K562 treated with DMSO at 1 percent for 48 hours (cell line): ENCODE data around the gene ARCN1. TPM values are rescaled to one million over a fixed set of nuclear protein-coding genes. Genes with fewer than 3 reads are reported as not detected.

Experiments used
- total RNA-seq: library from RNA; unstranded; fragments of 300-600 nt; gene quantifications from 2 replicates; pipeline ENCODE4 v1.2.3, GENCODE V29; 2022; ENCODE audit warnings: low replicate concordance; ENCODE audit errors: extremely low read depth

ARCN1 gene
- total RNA-seq, result 94.5 TPM in 1 of 2 replicates, not detected in the other

DNA sequence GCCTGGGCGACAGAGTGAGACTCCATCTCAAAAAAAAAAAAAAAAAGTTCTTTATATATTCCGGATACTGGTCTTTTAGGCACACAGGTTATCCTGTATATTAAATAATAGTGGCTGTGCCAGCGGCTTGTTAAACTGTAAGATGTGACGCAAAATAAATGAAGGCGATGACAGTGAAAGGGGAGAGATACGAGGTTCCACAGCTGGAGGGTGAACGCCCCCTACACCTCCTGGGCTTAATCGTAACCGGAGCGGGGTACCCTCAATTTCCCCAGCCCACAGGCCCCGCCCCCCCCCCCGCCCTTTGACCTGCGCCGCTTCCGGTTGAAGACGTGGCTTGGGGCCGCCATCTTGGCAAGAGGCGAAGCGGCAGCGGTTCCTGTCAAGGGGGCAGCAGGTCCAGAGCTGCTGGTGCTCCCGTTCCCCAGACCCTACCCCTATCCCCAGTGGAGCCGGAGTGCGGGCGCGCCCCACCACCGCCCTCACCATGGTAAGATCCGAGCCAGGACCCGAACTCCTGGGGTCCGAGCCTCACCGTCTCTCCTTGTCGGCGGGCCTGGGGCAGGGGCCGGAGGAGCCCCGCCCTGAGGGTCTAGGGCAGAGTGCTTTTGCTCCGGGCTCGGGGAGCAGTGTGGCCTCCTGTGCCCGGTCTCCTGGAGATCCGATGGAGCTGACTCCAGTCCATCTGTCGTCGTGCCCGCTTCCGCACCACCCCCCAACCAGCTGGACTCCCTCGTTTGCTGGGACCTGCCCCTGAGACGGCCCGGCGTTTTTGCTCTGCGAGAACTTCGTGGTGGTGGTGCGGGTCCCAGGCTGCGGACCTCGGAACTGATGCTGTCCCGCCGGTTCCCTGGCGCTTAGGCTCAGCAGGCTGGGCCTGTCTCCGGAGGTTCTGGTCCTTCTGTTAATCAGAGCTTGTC is at the start of gene ARCN1:
ARCN1 (plus strand) TSS at position 349 of the 920 bp plus-strand sequence; CDS start at position 488, 139 bp downstream.

DNA sequence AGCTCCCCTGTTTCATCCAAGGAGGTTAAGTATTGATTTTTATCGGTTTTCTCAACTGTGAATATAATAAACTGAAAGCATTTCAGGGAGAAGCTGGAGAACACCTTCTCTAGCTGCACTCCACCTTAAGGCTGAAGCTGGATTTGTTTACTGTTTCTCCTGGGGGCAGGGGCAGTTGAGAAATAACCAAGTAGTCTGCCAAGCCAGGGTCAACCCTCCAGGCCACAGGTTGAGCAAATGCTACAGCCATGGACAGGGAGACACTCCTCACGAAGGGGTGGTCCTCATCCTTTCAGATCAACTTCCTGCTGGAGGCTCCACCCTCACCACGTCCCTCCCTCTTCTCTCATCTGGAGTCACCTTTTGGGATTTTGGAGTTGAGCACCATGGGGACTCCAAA is 45.1 kb upstream of the ARCN1 start, which contains the start of gene TTC36:
TTC36 (plus strand) TSS at position 366 of the 400 bp plus-strand sequence; CDS start at position 387, 21 bp downstream.

DNA sequence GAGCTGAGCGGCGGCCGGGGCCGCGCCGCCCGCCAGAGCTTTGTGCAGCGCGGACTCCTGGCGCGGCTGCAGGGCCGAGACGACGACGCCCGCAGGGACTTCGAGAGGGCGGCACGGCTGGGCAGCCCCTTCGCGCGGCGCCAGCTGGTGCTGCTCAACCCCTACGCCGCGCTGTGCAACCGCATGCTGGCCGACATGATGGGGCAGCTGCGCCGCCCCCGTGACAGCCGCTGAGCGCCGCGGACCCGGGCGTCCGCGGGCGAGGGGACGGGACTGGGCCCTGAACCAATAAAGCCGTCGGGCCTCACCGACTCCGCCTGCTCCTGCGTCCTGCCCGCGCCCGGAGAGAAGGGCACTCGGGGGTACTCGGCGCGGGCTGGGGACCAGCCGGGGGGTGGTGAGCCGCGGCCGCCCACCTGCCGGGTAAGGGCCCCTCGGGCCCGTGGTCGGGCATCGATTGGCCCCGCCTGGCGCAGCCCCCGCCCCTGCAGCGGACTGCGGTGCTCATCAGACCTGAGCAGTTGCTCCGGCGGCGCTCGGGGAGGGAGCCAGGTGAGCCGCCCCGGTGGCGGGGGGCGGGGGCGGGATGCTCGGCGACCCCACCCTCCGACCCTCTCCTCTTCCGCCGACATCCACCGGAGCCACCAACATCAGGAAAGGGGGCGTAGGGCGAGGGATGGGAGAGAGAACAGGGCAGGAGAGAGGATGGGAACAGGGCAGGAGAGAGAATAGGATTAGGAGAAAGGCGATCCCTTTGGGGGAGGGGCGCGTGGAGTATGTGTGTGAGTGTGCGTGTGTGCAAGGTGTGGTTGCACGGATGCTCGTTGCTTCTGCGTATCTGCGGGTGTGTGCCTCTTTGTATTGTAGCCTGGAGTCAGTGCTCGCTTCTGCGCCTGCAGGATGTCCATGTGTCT is 41.3 kb upstream of the ARCN1 start, which contains the start of gene TMEM25:
TMEM25 (plus strand) TSS at position 510 of the 914 bp plus-strand sequence. CDS start 610 bp downstream, outside the sequence.

DNA sequence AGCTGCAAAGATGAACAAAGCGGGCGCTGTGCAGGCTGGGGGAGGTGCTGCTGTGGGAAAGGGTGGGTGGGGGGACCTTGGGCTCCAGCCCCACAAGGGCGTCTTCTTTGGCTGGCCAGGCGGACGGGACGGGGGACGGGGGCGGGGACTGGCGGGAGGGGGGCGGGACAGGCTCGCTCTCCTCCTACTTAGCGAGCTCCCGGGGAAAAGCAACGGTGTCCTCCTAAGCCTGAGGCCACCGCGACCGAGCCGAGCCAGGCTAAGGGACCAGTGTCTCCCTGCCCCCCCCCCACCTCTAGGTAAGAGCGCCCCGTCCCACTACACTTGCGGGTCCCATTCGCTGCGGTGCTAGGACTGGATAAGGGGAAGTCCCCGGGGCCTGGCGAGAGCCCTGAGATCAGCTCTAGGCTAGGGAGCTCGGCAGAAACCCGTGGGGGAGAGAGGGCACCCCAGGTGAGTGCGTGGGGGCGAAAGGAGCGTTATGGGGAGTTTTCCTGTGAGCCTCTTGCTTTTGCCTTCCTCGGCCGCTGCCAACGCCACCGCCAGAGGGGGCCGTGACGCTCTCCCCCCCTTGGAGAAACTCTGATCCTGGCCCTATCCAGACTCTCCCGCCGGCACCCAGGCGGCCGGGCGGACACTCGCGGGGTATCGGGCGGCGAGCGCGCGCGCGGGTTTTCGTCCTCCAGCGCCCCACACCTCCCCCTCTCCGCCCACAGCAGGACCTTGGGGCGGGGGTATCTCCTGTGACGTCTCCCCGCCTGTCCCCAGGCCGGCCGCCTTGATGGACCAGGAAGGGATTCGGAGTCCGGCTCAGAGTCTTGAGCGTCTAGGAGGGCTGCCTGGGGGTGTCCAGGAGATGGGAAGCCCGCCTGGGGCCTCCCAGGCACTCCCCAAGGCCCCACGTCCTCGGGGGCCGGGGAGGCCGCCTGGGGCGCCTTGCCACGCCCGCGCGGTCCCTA is 35.5 kb downstream of the ARCN1 start, which contains the start of gene PHLDB1:
PHLDB1 (plus strand) TSS at position 215 of the 959 bp plus-strand sequence. CDS start 6,222 bp downstream, outside the sequence.

Other genes starting within 250 kb of the ARCN1 start
- gene CD3D, start 229.7 kb upstream of the ARCN1 start, total RNA-seq, result not detected in 2 replicates
- not detected in 2 replicates for gene CD3G, start 228.1 kb upstream of the ARCN1 start, total RNA-seq
- not detected in 2 replicates for gene UBE4A, start 212.8 kb upstream of the ARCN1 start, total RNA-seq
- gene ATP5MG, start 170.8 kb upstream of the ARCN1 start, total RNA-seq, result not detected in 2 replicates
- not detected in 2 replicates for gene KMT2A, start 135.9 kb upstream of the ARCN1 start, total RNA-seq
- not detected in 2 replicates for gene TTC36, start 44.9 kb upstream of the ARCN1 start, total RNA-seq
- gene TMEM25, start 41.2 kb upstream of the ARCN1 start, total RNA-seq, result not detected in 2 replicates
- gene IFT46, start 6.5 kb upstream of the ARCN1 start, total RNA-seq, result not detected in 2 replicates
- not detected in 2 replicates for gene PHLDB1, start 35.2 kb downstream of the ARCN1 start, total RNA-seq
- not detected in 2 replicates for gene TREH, start 107.2 kb downstream of the ARCN1 start, total RNA-seq
- gene DDX6, start 218.8 kb downstream of the ARCN1 start, total RNA-seq, result not detected in 2 replicates